ENCODE results near the gene C1orf159.

The C1orf159 gene

GRCh38 chr1:1090424-1091343 lies 25.2 kb downstream of the C1orf159 start:
- no peak for DNase-seq

GRCh38 chr1:1089731-1090423 lies 26.0 kb downstream of the C1orf159 start:
- DNase-seq = no peak

GRCh38 chr1:1088801-1089680 lies 26.8 kb downstream of the C1orf159 start:
- no peak for DNase-seq

- no peak for DNase-seq
Measured at GRCh38 chr1:1088029-1088800, 27.7 kb downstream of the C1orf159 start.

GRCh38 chr1:1087351-1088028 lies 28.4 kb downstream of the C1orf159 start:
- DNase-seq = no peak

GRCh38 chr1:1086911-1087341 lies 29.0 kb downstream of the C1orf159 start:
- DNase-seq = no peak

- DNase-seq = no peak
Measured at GRCh38 chr1:1085911-1086841, 29.7 kb downstream of the C1orf159 start.

GRCh38 chr1:1085171-1085841 lies 30.6 kb downstream of the C1orf159 start:
- DNase-seq = no peak

GRCh38 chr1:1084372-1085170 lies 31.3 kb downstream of the C1orf159 start:
- no peak for DNase-seq

- DNase-seq = no peak
Measured at GRCh38 chr1:1083416-1084371, 32.2 kb downstream of the C1orf159 start.

- DNase-seq = no peak
Measured at GRCh38 chr1:1082776-1083415, 33.0 kb downstream of the C1orf159 start.

- no peak for DNase-seq
Measured at GRCh38 chr1:1082239-1082775, 33.6 kb downstream of the C1orf159 start.

- DNase-seq = no peak
Measured at GRCh38 chr1:1081311-1082238, 34.3 kb downstream of the C1orf159 start.

- DNase-seq = no peak
Measured at GRCh38 chr1:1080951-1081310, 35.0 kb downstream of the C1orf159 start.

GRCh38 chr1:1080122-1080757 lies 35.6 kb downstream of the C1orf159 start:
- DNase-seq = peak; percentile 18 to 40

Data from SHP77 (cell line).